Measurements from ENCODE around the gene FAM135A.

The FAM135A gene

GRCh38 chr6:70413114-70413991, at the start of gene FAM135A:
Gene FAM135A (plus strand): TSS chr6:70413508. CDS start chr6:70428343, 14,835 bp downstream.
- peak; percentile 95 to 96 for DNase-seq (ENCODE audit: low read depth in 2 of 2)

GRCh38 chr6:70363741-70364493, 49.4 kb upstream of the FAM135A start:
- no peak for DNase-seq (ENCODE audit: low read depth in 2 of 2)

- DNase-seq (ENCODE audit: low read depth in 2 of 2), result peak; percentile 25 to 48
Measured at GRCh38 chr6:70369332-70369950, 43.9 kb upstream of the FAM135A start.

- DNase-seq (ENCODE audit: low read depth in 2 of 2), result no peak
Measured at GRCh38 chr6:70370496-70370895, 42.8 kb upstream of the FAM135A start.

- DNase-seq (ENCODE audit: low read depth in 2 of 2), result no peak
Measured at GRCh38 chr6:70371454-70372105, 41.7 kb upstream of the FAM135A start.

GRCh38 chr6:70375166-70375565, 38.1 kb upstream of the FAM135A start:
- no peak for DNase-seq (ENCODE audit: low read depth in 2 of 2)

GRCh38 chr6:70375882-70376281, 37.4 kb upstream of the FAM135A start:
- no peak for DNase-seq (ENCODE audit: low read depth in 2 of 2)

- no peak for DNase-seq (ENCODE audit: low read depth in 2 of 2)
Measured at GRCh38 chr6:70376628-70377027, 36.7 kb upstream of the FAM135A start.

GRCh38 chr6:70377372-70377771, 35.9 kb upstream of the FAM135A start:
- DNase-seq (ENCODE audit: low read depth in 2 of 2), result no peak

GRCh38 chr6:70379473-70380013, 33.8 kb upstream of the FAM135A start:
- no peak for DNase-seq (ENCODE audit: low read depth in 2 of 2)

GRCh38 chr6:70380252-70380651, 33.1 kb upstream of the FAM135A start:
- no peak for DNase-seq (ENCODE audit: low read depth in 2 of 2)

GRCh38 chr6:70380771-70381416, 32.4 kb upstream of the FAM135A start:
- DNase-seq (ENCODE audit: low read depth in 2 of 2), result no peak

GRCh38 chr6:70381417-70381782, 31.9 kb upstream of the FAM135A start:
- no peak for DNase-seq (ENCODE audit: low read depth in 2 of 2)

GRCh38 chr6:70385901-70386300, 27.4 kb upstream of the FAM135A start:
- no peak for DNase-seq (ENCODE audit: low read depth in 2 of 2)

GRCh38 chr6:70388814-70389213, 24.5 kb upstream of the FAM135A start:
- no peak for DNase-seq (ENCODE audit: low read depth in 2 of 2)

- DNase-seq (ENCODE audit: low read depth in 2 of 2), result no peak
Measured at GRCh38 chr6:70389261-70389660, 24.0 kb upstream of the FAM135A start.

GRCh38 chr6:70390067-70390466, 23.2 kb upstream of the FAM135A start:
- no peak for DNase-seq (ENCODE audit: low read depth in 2 of 2)

- no peak for DNase-seq (ENCODE audit: low read depth in 2 of 2)
Measured at GRCh38 chr6:70391492-70391891, 21.8 kb upstream of the FAM135A start.

GRCh38 chr6:70394518-70395300, 18.6 kb upstream of the FAM135A start:
- no peak for DNase-seq (ENCODE audit: low read depth in 2 of 2)

GRCh38 chr6:70395301-70395672, 18.0 kb upstream of the FAM135A start:
- DNase-seq (ENCODE audit: low read depth in 2 of 2), result no peak
